SK-MEL-5 (cell line): ENCODE data around the gene CTAGE9. TPM values are rescaled to one million over a fixed set of nuclear protein-coding genes. Genes with fewer than 3 reads are reported as not detected.
"Not testable (repeated sequence)": the region's sequence is repeated elsewhere in the genome, so short reads cannot be mapped to it uniquely, and the experiment has no call there.

Experiments used
- DNase-seq: peaks from one replicate; pipeline ENCODE4 v3.0.0-alpha.2; 2016; ENCODE audit warnings: low read depth, low spot score
- in situ Hi-C: cut with HindIII; loops from 2 replicates; pipeline ENCODE4 v1.10.0; 2016; ENCODE audit warnings: low sequenced_read_pairs, high pct_unique_total_duplicates, low pct_unique_long_range_greater_than_20kb
- total RNA-seq: library from RNA; depleted of rRNA; stranded (reverse); fragments of >200 nt; shearing (Covaris generic); gene quantifications from 2 replicates; pipeline ENCODE4 v1.2.3, GENCODE V29; 2014

CTAGE9 gene
- total RNA-seq, 1 experiment from 2014 or later, result not detected

GRCh38 chr6:131736003-131736596 is 25.3 kb upstream of the CTAGE9 start:
- in situ Hi-C loops, result no loop called here
- DNase-seq, result peak; percentile 34

DNA sequence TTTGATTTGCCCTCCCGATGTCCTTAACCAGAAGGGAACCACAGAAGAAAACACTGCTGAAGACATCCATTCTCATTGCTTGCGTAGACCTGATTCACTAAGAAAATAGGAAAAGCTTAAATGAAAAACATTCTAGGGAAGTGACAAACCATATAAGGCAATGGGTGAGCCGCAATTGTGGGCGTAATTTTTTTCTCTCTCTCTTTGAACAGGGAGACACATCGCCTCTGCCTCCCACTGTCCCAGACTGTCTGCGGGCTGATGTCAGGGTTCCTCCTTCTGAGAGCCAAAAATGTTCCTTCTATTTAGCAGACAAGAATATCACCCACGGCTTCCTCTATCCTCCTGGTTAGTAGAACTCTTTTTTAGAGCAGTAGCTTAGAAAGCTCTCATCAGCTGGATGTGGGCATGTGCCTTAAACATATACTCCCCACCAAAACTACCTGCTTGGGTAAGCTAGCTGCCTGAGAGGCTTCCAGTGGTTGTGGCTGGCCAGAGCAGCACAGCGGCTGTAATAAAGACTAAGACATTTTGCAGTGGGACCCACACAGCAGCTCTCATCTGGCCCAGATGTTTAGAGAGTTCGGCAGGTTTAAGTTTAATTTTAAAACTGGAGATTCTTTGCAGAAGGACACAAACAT is 22.7 kb upstream of the CTAGE9 start:
- in situ Hi-C loops, result no loop called here
- DNase-seq, result no peak

DNA sequence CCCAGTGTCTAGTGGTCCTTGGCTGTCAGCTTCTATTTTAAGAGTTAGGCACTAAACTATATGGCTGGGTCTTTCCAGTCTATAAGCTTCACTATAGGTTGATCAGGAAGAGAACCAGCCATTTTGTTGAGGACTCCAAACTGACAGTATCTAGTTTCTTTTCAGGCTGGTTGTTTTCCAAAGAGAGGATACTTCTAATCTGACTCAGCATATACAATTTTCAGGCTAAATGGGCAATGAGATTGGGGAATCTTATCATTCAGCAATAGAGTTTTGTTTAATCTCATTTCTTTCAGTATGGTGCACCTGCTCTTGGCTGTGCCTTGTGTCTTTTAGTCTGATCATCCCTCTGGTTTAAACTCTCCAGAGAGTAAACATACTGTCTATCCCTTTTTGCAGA is 20.4 kb upstream of the CTAGE9 start:
- no peak for DNase-seq
- in situ Hi-C loops, result no loop called here

DNA sequence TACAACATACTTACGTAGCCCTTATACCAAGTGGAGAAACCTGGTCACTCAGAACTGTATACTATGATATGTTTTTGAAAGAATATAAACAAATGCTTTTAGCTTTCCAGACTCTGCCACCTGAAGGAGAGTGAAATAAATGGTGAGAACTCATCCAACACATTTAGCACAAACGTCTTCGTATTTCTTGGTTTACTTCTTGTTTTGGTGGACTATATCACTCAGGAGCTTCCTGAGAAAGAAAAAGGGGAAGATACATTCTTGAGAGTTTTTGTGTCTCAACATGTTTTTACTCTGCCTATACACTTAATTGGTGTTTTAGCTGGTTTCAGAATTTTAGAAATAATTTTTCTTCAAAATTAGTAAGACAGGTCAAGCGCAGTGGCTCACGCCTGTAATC is 19.4 kb upstream of the CTAGE9 start:
- in situ Hi-C loops, result no loop called here
- no peak for DNase-seq

DNA sequence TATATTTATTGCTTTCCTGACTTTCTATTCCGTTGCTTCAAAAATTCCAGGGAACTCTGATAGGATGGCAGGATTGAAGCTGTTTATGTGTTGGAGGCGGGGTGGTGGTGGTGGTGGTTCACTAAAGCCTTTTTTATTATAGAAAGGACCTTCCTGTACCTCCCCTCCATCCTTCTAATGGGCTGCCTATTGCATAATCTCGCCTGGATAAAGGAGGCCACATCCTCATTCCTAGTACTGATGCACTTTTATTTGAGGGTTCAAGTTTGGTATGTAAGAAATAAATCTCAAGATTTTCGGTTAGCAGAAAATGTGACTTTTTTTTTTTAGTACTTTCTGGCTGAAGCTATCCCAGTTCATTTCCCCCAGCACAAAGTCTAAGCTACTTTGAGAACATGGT is 18.7 kb upstream of the CTAGE9 start:
- in situ Hi-C loops, result no loop called here
- DNase-seq, result no peak

DNA sequence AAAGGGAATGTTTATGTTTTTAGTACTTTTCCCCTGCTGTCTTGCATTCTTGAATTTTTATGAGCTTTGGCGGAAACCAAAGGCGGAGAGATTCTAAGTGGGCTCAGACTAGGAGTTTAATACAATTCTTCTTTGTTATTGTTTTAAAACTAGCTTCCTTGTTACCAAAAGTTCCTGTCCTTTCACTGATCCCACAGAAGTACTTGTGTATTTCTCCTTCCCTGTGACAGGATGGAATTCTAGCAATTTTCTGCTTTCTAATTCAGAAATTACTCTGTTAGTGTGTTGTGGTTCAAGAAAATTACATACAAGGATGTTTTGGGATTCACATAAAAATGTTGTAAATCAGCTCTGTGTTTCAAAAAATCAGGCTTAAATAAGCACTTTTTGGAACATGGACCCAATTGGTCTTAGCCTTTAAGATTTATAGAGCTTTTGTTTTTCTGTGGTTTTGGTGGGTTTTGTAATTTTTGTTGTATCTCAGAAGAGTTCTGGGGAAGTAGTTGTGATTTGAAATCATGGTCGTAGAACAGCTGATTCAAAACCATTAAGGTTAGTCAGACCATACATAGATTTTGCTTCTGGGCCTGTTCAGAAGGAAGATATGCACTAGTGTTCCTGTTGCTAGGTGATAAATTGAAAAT is 17.6 kb upstream of the CTAGE9 start:
- peak; percentile 91 for DNase-seq
- in situ Hi-C loops, result no loop called here

- in situ Hi-C loops, result no loop called here
- DNase-seq, result peak; percentile 41
These were observed 17.1 kb upstream of the CTAGE9 start for GRCh38 chr6:131727868-131728267.

GRCh38 chr6:131727467-131727866 is 16.6 kb upstream of the CTAGE9 start:
- in situ Hi-C loops, result no loop called here

GRCh38 chr6:131724114-131724513 is 13.3 kb upstream of the CTAGE9 start:
- in situ Hi-C loops, result no loop called here
- no peak for DNase-seq

More at GRCh38 chr6:131727467-131727866, 16.6 kb upstream of the CTAGE9 start:
- DNase-seq, result no peak

- no peak for DNase-seq
- in situ Hi-C loops, result no loop called here
These were observed 10.3 kb upstream of the CTAGE9 start for GRCh38 chr6:131721161-131721560.

GRCh38 chr6:131717836-131718542 is 7.2 kb upstream of the CTAGE9 start:
- in situ Hi-C loops, result no loop called here
- no peak for DNase-seq

- DNase-seq, in situ Hi-C loops: not testable (repeated sequence)
These were observed 4.8 kb upstream of the CTAGE9 start for GRCh38 chr6:131715567-131715966.

DNA sequence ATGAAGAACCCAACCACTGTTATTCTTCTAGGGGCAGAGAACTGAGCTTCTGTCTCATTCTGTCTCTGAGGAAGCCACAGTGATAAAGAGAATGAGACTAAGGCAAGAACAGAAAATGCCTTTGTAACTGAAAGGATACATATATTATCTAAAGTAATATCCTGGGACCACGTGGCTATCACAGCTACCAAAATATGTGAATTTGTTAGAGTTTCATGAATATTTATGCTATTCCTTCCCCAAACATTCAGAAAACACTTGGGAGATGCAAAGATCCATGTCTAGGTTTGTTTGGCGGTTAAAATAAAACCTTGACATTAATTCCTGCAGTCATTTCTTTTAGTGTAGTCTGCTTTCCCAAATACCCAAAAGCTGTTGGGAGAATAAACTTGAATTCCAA is 6.9 kb downstream of the CTAGE9 start:
- in situ Hi-C loops, DNase-seq: not testable (repeated sequence)

DNA sequence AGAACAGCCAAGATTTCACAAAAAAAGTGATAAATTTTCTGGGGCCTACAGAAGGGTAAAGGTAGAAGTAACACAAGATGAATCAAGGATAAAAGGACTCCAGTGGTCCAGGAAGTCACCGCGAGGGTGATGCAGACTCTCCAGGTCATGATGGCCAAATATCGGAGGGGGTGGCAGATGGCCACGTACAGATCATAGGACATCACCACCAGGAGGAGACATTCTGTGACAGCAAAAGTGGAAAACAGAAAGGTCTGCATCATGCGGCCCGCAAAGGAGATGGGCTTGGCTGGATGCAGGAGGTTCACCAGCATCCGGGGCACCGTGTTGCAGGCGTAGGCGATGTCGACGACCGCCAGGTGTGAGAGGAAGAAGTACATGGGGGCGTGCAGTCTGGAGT is 10.0 kb downstream of the CTAGE9 start:
- DNase-seq, in situ Hi-C loops: not testable (repeated sequence)

- in situ Hi-C loops, result no loop called here
- no peak for DNase-seq
These were observed 13.9 kb downstream of the CTAGE9 start for GRCh38 chr6:131696956-131697355.

DNA sequence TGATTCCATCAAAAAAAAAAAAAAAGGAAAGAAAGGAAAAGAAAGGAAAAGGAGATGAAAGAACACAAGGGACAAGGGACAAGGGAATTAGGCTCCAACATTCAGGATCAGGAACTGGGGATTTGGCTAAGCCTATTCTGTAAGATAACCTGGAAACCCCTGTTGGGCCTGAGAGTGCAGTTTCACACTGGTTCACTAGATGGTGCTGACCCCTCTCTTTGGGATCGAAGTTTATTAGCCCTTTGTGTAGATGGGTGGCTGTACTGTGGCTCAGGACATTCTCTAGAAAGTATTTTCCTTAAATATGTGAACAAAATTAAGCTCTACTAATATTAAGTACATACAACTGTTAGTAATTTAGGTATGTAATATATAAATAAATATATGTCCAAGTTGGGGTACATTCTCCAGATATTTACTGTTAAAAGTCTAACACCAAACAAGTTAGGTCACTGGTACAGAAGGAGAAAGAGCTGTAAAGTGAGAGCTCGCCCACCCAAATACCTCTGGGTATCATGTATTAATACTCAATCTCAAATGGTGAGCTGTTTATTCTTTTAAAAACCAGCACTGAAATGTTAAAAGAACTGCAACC is 15.9 kb downstream of the CTAGE9 start:
- in situ Hi-C loops, result no loop called here
- DNase-seq, result peak; percentile 86

DNA sequence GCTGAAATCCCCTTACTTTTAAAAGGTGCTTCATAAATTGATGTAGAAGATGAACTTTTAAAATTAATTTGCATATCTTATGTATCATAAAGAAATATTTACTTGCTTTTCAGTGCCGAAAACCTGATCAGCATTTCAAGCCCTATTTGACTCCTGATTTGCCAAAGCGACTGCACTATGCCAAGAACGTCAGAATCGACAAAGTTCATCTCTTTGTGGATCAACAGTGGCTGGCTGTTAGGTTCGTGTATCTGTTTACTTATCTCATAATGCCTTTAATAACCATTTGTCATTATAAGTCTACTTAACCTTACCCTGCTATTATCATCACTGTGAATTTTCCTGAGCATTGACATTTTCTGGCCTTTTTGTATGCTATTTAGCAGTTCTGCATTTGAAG is 17.4 kb downstream of the CTAGE9 start:
- in situ Hi-C loops, result no loop called here
- DNase-seq, result no peak

- no peak for DNase-seq
- in situ Hi-C loops, result no loop called here
These were observed 18.2 kb downstream of the CTAGE9 start for GRCh38 chr6:131692589-131692988.
